ENCODE results near the gene IL1R1.

- TF ChIP-seq, protein P1, sequence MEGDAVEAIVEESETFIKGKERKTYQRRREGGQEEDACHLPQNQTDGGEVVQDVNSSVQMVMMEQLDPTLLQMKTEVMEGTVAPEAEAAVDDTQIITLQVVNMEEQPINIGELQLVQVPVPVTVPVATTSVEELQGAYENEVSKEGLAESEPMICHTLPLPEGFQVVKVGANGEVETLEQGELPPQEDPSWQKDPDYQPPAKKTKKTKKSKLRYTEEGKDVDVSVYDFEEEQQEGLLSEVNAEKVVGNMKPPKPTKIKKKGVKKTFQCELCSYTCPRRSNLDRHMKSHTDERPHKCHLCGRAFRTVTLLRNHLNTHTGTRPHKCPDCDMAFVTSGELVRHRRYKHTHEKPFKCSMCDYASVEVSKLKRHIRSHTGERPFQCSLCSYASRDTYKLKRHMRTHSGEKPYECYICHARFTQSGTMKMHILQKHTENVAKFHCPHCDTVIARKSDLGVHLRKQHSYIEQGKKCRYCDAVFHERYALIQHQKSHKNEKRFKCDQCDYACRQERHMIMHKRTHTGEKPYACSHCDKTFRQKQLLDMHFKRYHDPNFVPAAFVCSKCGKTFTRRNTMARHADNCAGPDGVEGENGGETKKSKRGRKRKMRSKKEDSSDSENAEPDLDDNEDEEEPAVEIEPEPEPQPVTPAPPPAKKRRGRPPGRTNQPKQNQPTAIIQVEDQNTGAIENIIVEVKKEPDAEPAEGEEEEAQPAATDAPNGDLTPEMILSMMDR (IDR thresholded peaks at IDR 0.05) = no peak
- no peak for TF ChIP-seq POLR2A (IDR thresholded peaks at IDR 0.05)
Observed at GRCh38 chr2:102129082-102129481, 13.5 kb upstream of the IL1R1 start.
